Breast epithelium (tissue), 4 donors: ENCODE results near the gene PRKAB1. TPM values are rescaled to one million over a fixed set of nuclear protein-coding genes. Genes with fewer than 3 reads are reported as not detected.

ENCODE experiments used
- DNase-seq, 2 donors: peaks; one replicate each; pipeline ENCODE4 v3.0.0-alpha.2; 2019; ENCODE audit warnings: low spot score in 2 of 2
- H3K27ac ChIP-seq, 2 donors: fragments of 200-600 bp; sonication (generic) in 1 of 2; one replicate each; pipeline ENCODE4 v1.5.1; 2016 to 2019; ENCODE audit warnings: mild to moderate bottlenecking in 1 of 2
- H3K27me3 ChIP-seq, 2 donors: fragments of 200-600 bp; sonication (generic) in 1 of 2; one replicate each; pipeline versions ENCODE4 v1.5.1 to v1.6.0; 2017 to 2019; ENCODE audit warnings: control low read depth in 1 of 2, mild to moderate bottlenecking in 1 of 2
- H3K36me3 ChIP-seq: fragments of 200-600 bp; one replicate; pipeline ENCODE4 v1.5.1; 2019
- H3K4me1 ChIP-seq, 2 donors: fragments of 200-600 bp; sonication (generic); one replicate each; pipeline ENCODE4 v1.5.1; 2016 to 2019; ENCODE audit warnings: control low read depth in 1 of 2
- H3K4me3 ChIP-seq, 3 donors: fragments of 200-600 bp; sonication (generic); 1 replicate in 2 of 3; 2 replicates in 1 of 3; pipeline ENCODE4 v1.5.1; 2016 to 2019; ENCODE audit warnings: mild to moderate bottlenecking in 3 of 3, moderate library complexity in 2 of 3
- H3K9me3 ChIP-seq, 2 donors: fragments of 200-600 bp; sonication (generic) in 1 of 2; one replicate each; pipeline ENCODE4 v1.5.1; 2016 to 2019; ENCODE audit warnings: control low read depth in 1 of 2
- CTCF ChIP-seq, 3 donors: fragments of 450-650 bp; IDR thresholded peaks; one replicate each; pipeline ENCODE4 v1.5.1; 2016 to 2017; ENCODE audit warnings: antibody characterized with exemption in 3 of 3, mild to moderate bottlenecking in 3 of 3, moderate library complexity in 3 of 3
- POLR2A ChIP-seq: fragments of 450-650 bp; IDR thresholded peaks from one replicate; pipeline ENCODE4 v1.6.1; 2016; ENCODE audit warnings: antibody characterized with exemption, mild to moderate bottlenecking, moderate library complexity
- POLR2AphosphoS5 ChIP-seq, 3 donors: sonication (generic); formaldehyde crosslinking; IDR thresholded peaks; one replicate each; pipeline ENCODE4 v1.6.1; 2017; ENCODE audit warnings: antibody characterized with exemption in 3 of 3
- intact Hi-C: fragments of 100-400 bp; cut with DNase I; formaldehyde crosslinking; loops from one replicate; pipeline ENCODE4 v1.15.1; 2023; ENCODE audit warnings: low total_unique reads
- total RNA-seq, 3 donors: library from RNA; depleted of rRNA; stranded (reverse); fragments of >200 nt; gene quantifications; one replicate each; pipeline ENCODE4 v1.1.0, GENCODE V29; 2016

PRKAB1 gene
- total RNA-seq, 3 donors from 2014 or later: 20.2 to 39.0 (median 31.9) TPM

DNA sequence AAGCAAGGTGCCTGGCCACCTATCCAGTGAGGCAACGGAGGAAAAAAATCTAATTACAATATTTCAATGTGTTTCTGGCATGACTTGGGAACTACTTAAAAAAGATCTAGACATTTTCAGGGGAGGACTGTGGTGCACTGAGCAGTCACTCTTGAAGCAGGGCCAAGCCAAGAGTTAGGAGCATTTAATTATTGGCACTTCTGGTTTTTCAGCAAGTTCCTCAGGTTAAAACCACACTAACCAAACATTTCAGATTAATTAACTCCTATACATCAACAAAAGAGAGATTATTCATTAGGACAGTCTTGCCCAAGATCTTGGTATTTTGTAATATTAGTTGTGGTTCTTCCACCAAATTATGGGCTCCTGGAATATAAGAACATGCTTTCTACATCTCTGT lies 25.6 kb downstream of the PRKAB1 start:
- no peaks in the 10 kb centered on the region for H3K27me3 ChIP-seq
- no peak for DNase-seq
- no peaks in the 10 kb centered on the region for H3K4me1 ChIP-seq
- peak overlapping the region; percentile 37 to 48 for H3K27ac ChIP-seq
- TF ChIP-seq POLR2A (no peak), CTCF (IDR thresholded peaks at IDR 0.05) (no peak), POLR2AphosphoS5 (IDR thresholded peaks at IDR 0.05) (no peak)
- H3K4me3 ChIP-seq: no peak overlapping the region
- intact Hi-C loops: no loop called here
- no peaks in the 10 kb centered on the region for H3K36me3 ChIP-seq
- no peaks in the 10 kb centered on the region for H3K9me3 ChIP-seq

DNA sequence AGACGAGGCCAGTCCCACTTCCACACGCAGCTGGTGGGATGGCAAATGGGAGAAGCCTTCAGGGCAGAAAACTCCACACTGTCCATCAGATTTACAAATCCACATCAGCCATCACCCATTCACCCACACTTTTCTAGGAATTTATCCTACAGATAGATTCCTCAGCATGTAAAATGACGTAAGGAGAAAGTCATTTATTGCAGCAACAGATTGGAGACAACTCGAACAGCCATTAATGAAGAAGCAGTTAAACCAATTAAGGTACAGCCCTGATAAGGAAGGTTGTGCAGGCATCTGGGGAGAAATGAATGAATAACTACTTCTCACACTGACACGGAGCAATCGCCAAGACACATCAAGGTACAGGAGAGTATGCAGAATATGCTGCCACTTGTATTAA lies 26.2 kb downstream of the PRKAB1 start:
- H3K9me3 ChIP-seq: no peaks in the 10 kb centered on the region
- DNase-seq: no peak
- no peaks in the 10 kb centered on the region for H3K27me3 ChIP-seq
- H3K4me1 ChIP-seq: no peaks in the 10 kb centered on the region
- intact Hi-C loops: no loop called here
- no peak overlapping the region for H3K27ac ChIP-seq
- no peaks in the 10 kb centered on the region for H3K36me3 ChIP-seq
- TF ChIP-seq POLR2A (no peak), POLR2AphosphoS5 (IDR thresholded peaks at IDR 0.05) (no peak), CTCF (IDR thresholded peaks at IDR 0.05) (no peak)
- no peak overlapping the region for H3K4me3 ChIP-seq

GRCh38 chr12:119695034-119695433 lies 27.1 kb downstream of the PRKAB1 start:
- H3K27ac ChIP-seq: no peak overlapping the region
- no peak overlapping the region for H3K4me3 ChIP-seq
- TF ChIP-seq CTCF (IDR thresholded peaks at IDR 0.05): no peak
- no peak for TF ChIP-seq POLR2A
- no peak for TF ChIP-seq POLR2AphosphoS5 (IDR thresholded peaks at IDR 0.05)
- no peaks in the 10 kb centered on the region for H3K4me1 ChIP-seq
- intact Hi-C loops: no loop called here
- no peaks in the 10 kb centered on the region for H3K36me3 ChIP-seq
- no peak for DNase-seq
- H3K27me3 ChIP-seq: no peaks in the 10 kb centered on the region
- H3K9me3 ChIP-seq: no peaks in the 10 kb centered on the region

- H3K4me3 ChIP-seq: no peak overlapping the region
- no peaks in the 10 kb centered on the region for H3K27me3 ChIP-seq
- intact Hi-C loops: no loop called here
- TF ChIP-seq CTCF (IDR thresholded peaks at IDR 0.05): no peak
- H3K36me3 ChIP-seq: no peaks in the 10 kb centered on the region
- H3K4me1 ChIP-seq: no peaks in the 10 kb centered on the region
- no peak for DNase-seq
- no peak overlapping the region for H3K27ac ChIP-seq
- H3K9me3 ChIP-seq: no peaks in the 10 kb centered on the region
These were observed 29.0 kb downstream of the PRKAB1 start for GRCh38 chr12:119696943-119697342.

- intact Hi-C loops: no loop called here
- Histone ChIP-seq H3K9me3 (no peaks in the 10 kb centered on the region), H3K27me3 (no peaks in the 10 kb centered on the region), H3K36me3 (no peaks in the 10 kb centered on the region), H3K27ac (no peak overlapping the region), H3K4me1 (no peaks in the 10 kb centered on the region), H3K4me3 (no peak overlapping the region)
- DNase-seq: no peak
- TF ChIP-seq CTCF (IDR thresholded peaks at IDR 0.05) (no peak), POLR2A (no peak), POLR2AphosphoS5 (IDR thresholded peaks at IDR 0.05) (no peak)
These were observed 31.3 kb downstream of the PRKAB1 start for GRCh38 chr12:119699199-119699760.
